A549 (cell line): Measurements from ENCODE around the gene CAMKV.

Experiments
- FOSL2 ChIP-seq, 2 experiments: fragments of 450-650 bp in 1 of 2; fragments of >200 bp in 1 of 2; sonication (Bioruptor Twin) in 1 of 2; formaldehyde crosslinking; IDR thresholded peaks; 2 replicates each; pipeline versions ENCODE4 v1.5.0 to v1.6.1; 2016 to 2020; ENCODE audit warnings: mild to moderate bottlenecking in 1 of 2, moderate library complexity in 1 of 2
- KDM1A ChIP-seq: fragments of 200-600 bp; sonication (generic); IDR thresholded peaks from 2 replicates; pipeline ENCODE4 v1.6.1; 2016; ENCODE audit warnings: low read depth, mild to moderate bottlenecking
- TF ChIP-seq, protein P1 (sequence below): fragments of >200 bp; sonication (Bioruptor Twin); formaldehyde crosslinking; IDR thresholded peaks from 3 replicates; pipeline ENCODE4 v1.5.1; 2016
- TF ChIP-seq, protein P2 (sequence below): fragments of 250-450 bp; sonication (Bioruptor Pico); IDR thresholded peaks from 2 replicates; pipeline ENCODE4 v1.5.0; 2021; ENCODE audit warnings: mild to moderate bottlenecking, moderate library complexity, borderline replicate concordance

DNA sequence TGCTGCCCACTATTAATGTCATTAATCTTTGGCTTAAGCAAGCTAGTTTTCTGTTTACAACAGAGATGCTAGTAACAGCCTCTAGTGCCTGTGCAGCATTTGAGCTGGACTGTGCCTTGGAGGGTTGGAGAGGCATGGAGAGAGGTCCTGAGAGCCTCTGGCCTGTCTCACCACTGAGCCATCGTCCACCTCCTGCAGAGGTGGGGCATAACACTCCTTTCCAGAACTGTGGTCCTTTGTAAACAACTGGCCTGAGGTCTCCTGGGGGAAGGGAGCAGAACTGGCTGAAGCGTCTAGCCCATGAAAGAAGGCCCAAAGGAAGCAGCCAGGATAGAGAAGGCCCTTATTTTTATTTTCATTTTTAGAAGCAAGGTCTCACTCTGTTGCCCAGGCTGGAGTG, 10.0 kb upstream of the CAMKV start:
- TF ChIP-seq FOSL2 (IDR thresholded peaks at IDR 0.05) = no peak
- no peak for TF ChIP-seq FOSL2 (CRISPR knock-in tag; IDR thresholded peaks at IDR 0.05)
- TF ChIP-seq, protein P1, sequence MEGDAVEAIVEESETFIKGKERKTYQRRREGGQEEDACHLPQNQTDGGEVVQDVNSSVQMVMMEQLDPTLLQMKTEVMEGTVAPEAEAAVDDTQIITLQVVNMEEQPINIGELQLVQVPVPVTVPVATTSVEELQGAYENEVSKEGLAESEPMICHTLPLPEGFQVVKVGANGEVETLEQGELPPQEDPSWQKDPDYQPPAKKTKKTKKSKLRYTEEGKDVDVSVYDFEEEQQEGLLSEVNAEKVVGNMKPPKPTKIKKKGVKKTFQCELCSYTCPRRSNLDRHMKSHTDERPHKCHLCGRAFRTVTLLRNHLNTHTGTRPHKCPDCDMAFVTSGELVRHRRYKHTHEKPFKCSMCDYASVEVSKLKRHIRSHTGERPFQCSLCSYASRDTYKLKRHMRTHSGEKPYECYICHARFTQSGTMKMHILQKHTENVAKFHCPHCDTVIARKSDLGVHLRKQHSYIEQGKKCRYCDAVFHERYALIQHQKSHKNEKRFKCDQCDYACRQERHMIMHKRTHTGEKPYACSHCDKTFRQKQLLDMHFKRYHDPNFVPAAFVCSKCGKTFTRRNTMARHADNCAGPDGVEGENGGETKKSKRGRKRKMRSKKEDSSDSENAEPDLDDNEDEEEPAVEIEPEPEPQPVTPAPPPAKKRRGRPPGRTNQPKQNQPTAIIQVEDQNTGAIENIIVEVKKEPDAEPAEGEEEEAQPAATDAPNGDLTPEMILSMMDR = no peak
- no peak for TF ChIP-seq KDM1A
- TF ChIP-seq, protein P2, sequence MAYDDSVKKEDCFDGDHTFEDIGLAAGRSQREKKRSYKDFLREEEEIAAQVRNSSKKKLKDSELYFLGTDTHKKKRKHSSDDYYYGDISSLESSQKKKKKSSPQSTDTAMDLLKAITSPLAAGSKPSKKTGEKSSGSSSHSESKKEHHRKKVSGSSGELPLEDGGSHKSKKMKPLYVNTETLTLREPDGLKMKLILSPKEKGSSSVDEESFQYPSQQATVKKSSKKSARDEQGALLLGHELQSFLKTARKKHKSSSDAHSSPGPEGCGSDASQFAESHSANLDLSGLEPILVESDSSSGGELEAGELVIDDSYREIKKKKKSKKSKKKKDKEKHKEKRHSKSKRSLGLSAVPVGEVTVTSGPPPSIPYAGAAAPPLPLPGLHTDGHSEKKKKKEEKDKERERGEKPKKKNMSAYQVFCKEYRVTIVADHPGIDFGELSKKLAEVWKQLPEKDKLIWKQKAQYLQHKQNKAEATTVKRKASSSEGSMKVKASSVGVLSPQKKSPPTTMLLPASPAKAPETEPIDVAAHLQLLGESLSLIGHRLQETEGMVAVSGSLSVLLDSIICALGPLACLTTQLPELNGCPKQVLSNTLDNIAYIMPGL (CRISPR knock-in tag) = no peak
